ENCODE data around the gene CAMK2A. TPM values are rescaled to one million over a fixed set of nuclear protein-coding genes. Genes with fewer than 3 reads are reported as not detected.

Gene CAMK2A
- total RNA-seq, 1 donor from 2014 or later: 1.5 TPM

DNA sequence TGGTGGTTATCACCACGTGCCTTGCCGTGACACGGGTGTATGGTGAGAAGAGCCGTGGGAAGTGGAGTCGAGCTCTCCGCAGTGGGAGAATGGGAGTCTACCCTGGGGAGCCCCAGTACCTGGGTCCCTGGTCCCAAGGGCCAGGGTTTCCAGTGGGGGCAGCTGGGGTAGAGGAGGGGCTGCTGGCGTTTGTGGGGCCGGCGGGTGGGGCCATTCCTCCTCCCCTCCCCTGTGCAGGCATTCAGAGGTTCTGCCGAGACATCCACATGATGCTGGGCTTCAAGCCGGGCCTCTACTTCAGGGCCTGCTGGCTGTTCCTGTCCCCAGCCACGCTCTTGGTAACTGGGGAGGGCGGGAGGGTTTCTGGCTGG, 85.0 kb downstream of the CAMK2A start:
- no peaks in the 10 kb centered on the region for H3K27me3 ChIP-seq
- H3K4me1 ChIP-seq: peaks cover 7% of the 10 kb centered on the region
- no peaks in the 10 kb centered on the region for H3K9me3 ChIP-seq
- no peak overlapping the region for H3K4me3 ChIP-seq
- TF ChIP-seq, protein P1, sequence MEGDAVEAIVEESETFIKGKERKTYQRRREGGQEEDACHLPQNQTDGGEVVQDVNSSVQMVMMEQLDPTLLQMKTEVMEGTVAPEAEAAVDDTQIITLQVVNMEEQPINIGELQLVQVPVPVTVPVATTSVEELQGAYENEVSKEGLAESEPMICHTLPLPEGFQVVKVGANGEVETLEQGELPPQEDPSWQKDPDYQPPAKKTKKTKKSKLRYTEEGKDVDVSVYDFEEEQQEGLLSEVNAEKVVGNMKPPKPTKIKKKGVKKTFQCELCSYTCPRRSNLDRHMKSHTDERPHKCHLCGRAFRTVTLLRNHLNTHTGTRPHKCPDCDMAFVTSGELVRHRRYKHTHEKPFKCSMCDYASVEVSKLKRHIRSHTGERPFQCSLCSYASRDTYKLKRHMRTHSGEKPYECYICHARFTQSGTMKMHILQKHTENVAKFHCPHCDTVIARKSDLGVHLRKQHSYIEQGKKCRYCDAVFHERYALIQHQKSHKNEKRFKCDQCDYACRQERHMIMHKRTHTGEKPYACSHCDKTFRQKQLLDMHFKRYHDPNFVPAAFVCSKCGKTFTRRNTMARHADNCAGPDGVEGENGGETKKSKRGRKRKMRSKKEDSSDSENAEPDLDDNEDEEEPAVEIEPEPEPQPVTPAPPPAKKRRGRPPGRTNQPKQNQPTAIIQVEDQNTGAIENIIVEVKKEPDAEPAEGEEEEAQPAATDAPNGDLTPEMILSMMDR (IDR thresholded peaks at IDR 0.05): no peak
- no peak overlapping the region for H3K27ac ChIP-seq
- no peak for DNase-seq
- intact Hi-C loops (cut with DNase I): no loop called here
- H3K36me3 ChIP-seq: no peaks in the 10 kb centered on the region
- no peak for ATAC-seq

DNA sequence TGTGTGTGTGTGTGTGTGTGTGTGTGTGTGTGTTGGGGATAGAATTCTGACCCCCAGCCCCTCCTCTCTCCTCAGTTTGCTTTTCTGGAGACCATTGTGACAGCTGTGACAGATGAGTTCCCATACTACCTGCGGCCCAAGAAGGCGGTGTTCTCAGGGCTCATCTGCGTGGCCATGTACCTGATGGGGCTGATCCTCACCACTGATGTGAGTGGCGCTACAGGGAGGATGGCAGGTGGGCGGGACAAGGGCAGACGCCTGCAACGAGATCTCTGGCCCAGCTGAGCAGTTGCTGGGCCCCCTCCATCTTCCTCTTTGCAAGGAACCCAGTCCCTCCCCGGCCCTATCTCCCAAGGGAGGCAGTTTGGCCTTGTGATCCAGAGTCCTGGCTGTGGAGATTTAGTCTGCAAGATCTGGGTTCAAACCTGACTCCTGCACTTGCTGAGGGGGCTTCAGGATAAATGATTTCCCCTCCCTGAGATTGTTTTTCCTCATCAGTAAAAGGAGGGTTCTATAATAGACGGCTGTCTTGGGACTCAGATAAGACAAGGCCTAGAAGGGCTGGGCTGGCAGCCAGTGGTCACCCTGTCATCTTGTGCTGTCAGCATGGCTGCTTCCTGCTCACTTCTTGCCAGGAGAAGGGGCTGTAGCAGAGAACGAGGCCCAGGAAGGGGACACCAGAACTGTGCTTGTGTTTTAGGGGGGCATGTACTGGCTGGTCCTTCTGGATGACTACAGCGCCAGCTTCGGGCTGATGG, 85.6 kb downstream of the CAMK2A start:
- Histone ChIP-seq H3K27me3 (no peaks in the 10 kb centered on the region), H3K36me3 (no peaks in the 10 kb centered on the region), H3K4me1 (peaks cover 2% of the 10 kb centered on the region), H3K27ac (no peak overlapping the region), H3K9me3 (no peaks in the 10 kb centered on the region), H3K4me3 (no peak overlapping the region)
- TF ChIP-seq, protein P1 (IDR thresholded peaks at IDR 0.05): no peak
- DNase-seq: no peak
- ATAC-seq: no peak
- intact Hi-C loops (cut with DNase I): no loop called here

DNA sequence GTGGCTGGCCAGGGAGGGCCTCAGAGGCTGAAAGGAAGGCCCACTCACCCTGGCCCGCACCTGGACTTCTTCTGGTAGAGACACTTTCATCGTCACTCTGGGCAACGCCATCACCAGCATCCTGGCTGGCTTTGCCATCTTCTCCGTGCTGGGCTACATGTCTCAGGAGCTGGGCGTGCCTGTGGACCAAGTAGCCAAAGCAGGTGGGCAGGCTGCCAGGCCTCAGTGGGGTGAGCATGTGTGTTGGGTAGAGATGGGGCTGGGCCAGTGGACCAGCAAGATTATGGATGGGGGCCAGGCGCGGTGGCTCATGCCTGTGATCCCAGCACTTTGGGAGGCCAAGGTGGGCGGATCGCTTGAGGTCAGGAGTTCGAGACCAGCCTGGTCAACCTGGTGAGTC, 87.1 kb downstream of the CAMK2A start:
- intact Hi-C loops (cut with DNase I): no loop called here

DNA sequence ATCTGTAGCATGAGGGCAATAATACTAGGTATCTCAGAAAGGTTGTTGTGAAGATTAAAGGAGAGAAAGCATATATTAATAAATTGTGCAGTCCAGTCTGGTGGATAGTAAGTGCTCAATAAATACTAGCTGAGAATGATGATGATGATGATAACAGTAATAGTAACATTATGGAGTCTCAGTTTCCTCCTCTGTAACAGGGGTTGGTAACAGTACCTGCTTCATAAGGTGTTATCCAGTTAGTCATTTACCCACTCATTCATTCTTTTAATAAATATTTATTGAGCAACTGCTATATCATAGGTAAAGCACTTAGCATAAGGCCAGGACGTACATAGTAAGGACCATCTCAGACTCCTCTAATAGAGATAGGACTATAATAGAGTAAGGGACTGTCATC, 92.1 kb downstream of the CAMK2A start:
- ATAC-seq: no peak
- DNase-seq: no peak
- Histone ChIP-seq H3K4me3 (no peak overlapping the region), H3K36me3 (no peaks in the 10 kb centered on the region), H3K9me3 (no peaks in the 10 kb centered on the region), H3K4me1 (no peaks in the 10 kb centered on the region), H3K27me3 (no peaks in the 10 kb centered on the region), H3K27ac (no peak overlapping the region)
- TF ChIP-seq, protein P1 (IDR thresholded peaks at IDR 0.05): no peak
- intact Hi-C loops (cut with DNase I): no loop called here

More for the DNA sequence above, 87.1 kb downstream of the CAMK2A start:
- Histone ChIP-seq H3K27ac (no peak overlapping the region), H3K4me1 (no peaks in the 10 kb centered on the region), H3K27me3 (no peaks in the 10 kb centered on the region), H3K4me3 (no peak overlapping the region), H3K36me3 (no peaks in the 10 kb centered on the region), H3K9me3 (no peaks in the 10 kb centered on the region)
- no peak for DNase-seq
- ATAC-seq: no peak
- TF ChIP-seq, protein P1 (IDR thresholded peaks at IDR 0.05): no peak

DNA sequence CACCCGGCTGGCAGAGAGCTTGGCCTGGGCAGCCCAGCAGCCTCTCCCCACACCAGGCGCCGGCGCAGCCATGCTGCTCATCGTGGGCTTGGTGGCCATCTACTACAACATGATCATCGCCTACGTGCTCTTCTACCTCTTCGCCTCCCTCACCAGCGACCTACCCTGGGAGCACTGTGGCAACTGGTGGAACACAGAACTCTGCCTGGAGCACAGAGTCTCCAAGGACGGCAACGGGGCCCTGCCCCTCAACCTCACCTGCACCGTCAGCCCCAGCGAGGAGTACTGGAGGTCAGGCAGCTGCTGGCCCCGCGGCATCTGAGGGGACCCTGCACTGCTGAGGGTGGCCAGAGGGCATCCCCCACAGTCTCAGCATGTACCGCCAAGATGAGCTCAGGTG, 92.6 kb downstream of the CAMK2A start:
- ATAC-seq (no peak), DNase-seq (no peak)
- no peaks in the 10 kb centered on the region for H3K4me1 ChIP-seq
- no peaks in the 10 kb centered on the region for H3K9me3 ChIP-seq
- H3K27me3 ChIP-seq: no peaks in the 10 kb centered on the region
- intact Hi-C loops (cut with DNase I): no loop called here
- H3K27ac ChIP-seq: no peak overlapping the region
- TF ChIP-seq, protein P1 (IDR thresholded peaks at IDR 0.05): no peak
- no peaks in the 10 kb centered on the region for H3K36me3 ChIP-seq
- no peak overlapping the region for H3K4me3 ChIP-seq

DNA sequence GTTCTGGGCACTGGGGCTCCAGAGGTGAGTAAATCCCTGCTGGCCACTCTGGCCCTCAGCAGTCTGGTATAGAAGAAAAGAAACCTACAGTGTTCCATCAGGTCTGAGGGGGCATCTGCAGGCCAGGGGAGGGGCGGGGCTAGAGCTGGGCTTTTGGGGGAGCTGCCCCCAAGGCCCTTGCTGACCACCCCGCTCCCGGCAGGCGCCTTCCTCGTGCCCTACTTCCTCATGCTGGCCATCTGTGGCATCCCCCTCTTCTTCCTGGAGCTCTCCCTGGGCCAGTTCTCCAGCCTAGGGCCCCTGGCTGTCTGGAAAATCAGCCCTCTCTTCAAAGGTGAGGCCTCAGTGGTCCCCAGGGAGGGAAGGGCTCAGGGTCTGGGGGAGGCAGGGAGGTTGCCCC, 93.1 kb downstream of the CAMK2A start:
- no peaks in the 10 kb centered on the region for H3K27me3 ChIP-seq
- no peak for DNase-seq
- no peaks in the 10 kb centered on the region for H3K4me1 ChIP-seq
- no peak for ATAC-seq
- TF ChIP-seq, protein P1 (IDR thresholded peaks at IDR 0.05): no peak
- no peak overlapping the region for H3K4me3 ChIP-seq
- H3K36me3 ChIP-seq: no peaks in the 10 kb centered on the region
- no peaks in the 10 kb centered on the region for H3K9me3 ChIP-seq
- no peak overlapping the region for H3K27ac ChIP-seq
- intact Hi-C loops (cut with DNase I): no loop called here
